Measurements from ENCODE around the gene SLX9. TPM values are rescaled to one million over a fixed set of nuclear protein-coding genes. Genes with fewer than 3 reads are reported as not detected.

Gene SLX9
- total RNA-seq, 1 experiment from 2014 or later: 74.3 TPM

DNA sequence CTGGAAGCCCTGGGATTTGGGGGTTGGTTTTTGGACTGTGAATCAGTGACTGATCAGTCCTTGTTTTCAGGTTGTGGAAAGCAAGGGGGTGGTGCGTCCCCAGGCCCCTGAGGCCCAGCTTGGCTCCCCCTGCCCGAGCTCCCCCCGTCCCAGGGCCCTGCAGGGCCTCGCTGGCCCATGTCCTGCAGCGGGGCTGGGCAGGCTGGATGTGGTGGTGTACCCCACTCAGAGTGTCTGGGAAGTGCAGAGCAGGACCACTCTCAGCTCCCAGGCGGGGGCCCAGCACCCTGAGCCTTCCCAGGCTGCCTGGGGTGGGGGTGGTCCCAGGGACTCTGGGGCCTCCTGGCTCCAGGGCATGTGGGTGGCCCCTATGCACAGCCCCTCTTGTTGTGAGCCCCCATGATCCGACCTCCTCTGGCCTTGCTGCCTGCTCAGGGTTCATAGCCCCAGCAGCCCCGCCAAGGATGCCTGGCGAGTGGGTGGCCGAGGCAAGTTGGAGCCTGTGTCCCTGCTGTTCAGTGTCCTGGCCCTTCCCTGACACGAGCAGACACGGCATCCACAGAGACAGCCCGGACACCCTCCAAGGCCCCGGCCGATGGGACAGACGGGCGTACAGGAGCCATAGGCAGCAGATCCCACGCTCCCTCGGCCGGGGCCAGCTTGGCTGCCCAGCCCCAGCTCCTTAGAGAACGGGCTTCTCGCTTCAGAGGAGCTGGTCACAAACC, 37.9 kb downstream of the SLX9 start:
- TF ChIP-seq, protein P1, sequence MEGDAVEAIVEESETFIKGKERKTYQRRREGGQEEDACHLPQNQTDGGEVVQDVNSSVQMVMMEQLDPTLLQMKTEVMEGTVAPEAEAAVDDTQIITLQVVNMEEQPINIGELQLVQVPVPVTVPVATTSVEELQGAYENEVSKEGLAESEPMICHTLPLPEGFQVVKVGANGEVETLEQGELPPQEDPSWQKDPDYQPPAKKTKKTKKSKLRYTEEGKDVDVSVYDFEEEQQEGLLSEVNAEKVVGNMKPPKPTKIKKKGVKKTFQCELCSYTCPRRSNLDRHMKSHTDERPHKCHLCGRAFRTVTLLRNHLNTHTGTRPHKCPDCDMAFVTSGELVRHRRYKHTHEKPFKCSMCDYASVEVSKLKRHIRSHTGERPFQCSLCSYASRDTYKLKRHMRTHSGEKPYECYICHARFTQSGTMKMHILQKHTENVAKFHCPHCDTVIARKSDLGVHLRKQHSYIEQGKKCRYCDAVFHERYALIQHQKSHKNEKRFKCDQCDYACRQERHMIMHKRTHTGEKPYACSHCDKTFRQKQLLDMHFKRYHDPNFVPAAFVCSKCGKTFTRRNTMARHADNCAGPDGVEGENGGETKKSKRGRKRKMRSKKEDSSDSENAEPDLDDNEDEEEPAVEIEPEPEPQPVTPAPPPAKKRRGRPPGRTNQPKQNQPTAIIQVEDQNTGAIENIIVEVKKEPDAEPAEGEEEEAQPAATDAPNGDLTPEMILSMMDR (conservative IDR thresholded peaks at IDR 0.05): no peak
- Histone ChIP-seq H3K27ac (ENCODE audit: insufficient read length, low read depth, low read length) (no peak overlapping the region), H3K79me2 (ENCODE audit: insufficient read depth, low read length) (no peaks in the 10 kb centered on the region), H3K79me1 (ENCODE audit: insufficient read depth, low read depth, low read length, poor library complexity, severe bottlenecking) (no peaks in the 10 kb centered on the region), H2BK20ac (ENCODE audit: low read depth, low read length, poor library complexity, severe bottlenecking) (no peak overlapping the region), H2AFZ (ENCODE audit: low read length) (no peak overlapping the region), H3K4me2 (ENCODE audit: insufficient read depth, insufficient read length, low read length) (no peak overlapping the region), H4K8ac (replicated peaks; ENCODE audit: insufficient read length, low read depth, low read length) (no peak overlapping the region), H3K56ac (ENCODE audit: insufficient read length, low read depth, low read length) (no peak overlapping the region), H2AK5ac (ENCODE audit: insufficient read length, low read length) (no peak overlapping the region), H2BK5ac (ENCODE audit: insufficient read length, low read length) (no peak overlapping the region), H3K23ac (ENCODE audit: insufficient read length, low read depth, low read length) (no peak overlapping the region), H4K91ac (ENCODE audit: insufficient read length, low read depth, low read length) (no peak overlapping the region), H4K5ac (ENCODE audit: insufficient read length, low read depth, low read length) (no peak overlapping the region), H2BK12ac (ENCODE audit: insufficient read length, low read depth, low read length) (no peak overlapping the region), H2BK15ac (ENCODE audit: low read depth, low read length) (no peak overlapping the region), H3K27me3 (ENCODE audit: insufficient read depth, low read length) (no peaks in the 10 kb centered on the region), H3K9ac (ENCODE audit: extremely low read depth, insufficient read length, low read length) (no peak overlapping the region), H3T11ph (ENCODE audit: low read length) (no peak overlapping the region), H3K4ac (ENCODE audit: low read depth, low read length) (no peak overlapping the region), H3K18ac (ENCODE audit: insufficient read length, low read depth, low read length) (no peak overlapping the region), H3K14ac (ENCODE audit: insufficient read depth, low read length) (no peak overlapping the region), H4K20me1 (ENCODE audit: control insufficient read depth, insufficient read depth, insufficient read length) (no peaks in the 10 kb centered on the region), H3K4me1 (ENCODE audit: insufficient read depth, low read length) (no peaks in the 10 kb centered on the region), H3K23me2 (ENCODE audit: insufficient read length, low read depth, low read length, poor library complexity, severe bottlenecking) (peaks cover 3% of the 10 kb centered on the region), H2BK120ac (ENCODE audit: low read depth, low read length, poor library complexity, severe bottlenecking) (no peak overlapping the region), H3K9me3 (ENCODE audit: control insufficient read depth, low read depth, low read length) (no peaks in the 10 kb centered on the region)
- Mint-ChIP-seq H3K36me3 (ENCODE audit: insufficient read depth in 1 of 3, low read depth in 3 of 3) (peaks cover 6 to 29% (median 13%) of the 10 kb centered on the region in 3 experiments), H3K27ac (no peak overlapping the region), H3K9me3 (no peaks in the 10 kb centered on the region), H3K27me3 (ENCODE audit: low read depth) (no peaks in the 10 kb centered on the region), H3K4me3 (no peak overlapping the region), H3K4me1 (no peaks in the 10 kb centered on the region)
- WGBS (ENCODE audit: extremely low coverage, insufficient read length, low lambda C conversion rate): no CpG with 5 or more reads among the region's 22 CpGs
- DNase-seq: no peak
